Activated CD4-positive, alpha-beta T cell treated with anti-CD3 and anti-CD28 coated beads, Interleukin-2, Interleukin-6, amounts not matched to agents 100 ng/mL and 50 ng/mL, durations not matched to agents 16 hours and 8 hours (primary cell): Measurements from ENCODE around the gene FERMT3.

Experiments
- DNase-seq: peaks from one replicate; pipeline ENCODE4 v3.0.0-alpha.2; 2020

FERMT3 gene

GRCh38 chr11:64186492-64187165 is 19.9 kb upstream of the FERMT3 start:
- peak; percentile 61 for DNase-seq

- no peak for DNase-seq
These were observed 14.1 kb upstream of the FERMT3 start for GRCh38 chr11:64192434-64192833.

- no peak for DNase-seq
These were observed 9.9 kb upstream of the FERMT3 start for GRCh38 chr11:64196626-64197025.

GRCh38 chr11:64198511-64198910 is 8.0 kb upstream of the FERMT3 start:
- no peak for DNase-seq

- no peak for DNase-seq
These were observed 5.0 kb upstream of the FERMT3 start for GRCh38 chr11:64201543-64201942.

- DNase-seq: no peak
These were observed 3.5 kb upstream of the FERMT3 start for GRCh38 chr11:64202992-64203391.

GRCh38 chr11:64203421-64204079 is 3.0 kb upstream of the FERMT3 start:
- DNase-seq: no peak

- no peak for DNase-seq
These were observed 2.5 kb upstream of the FERMT3 start for GRCh38 chr11:64204080-64204440.

- peak; percentile 76 for DNase-seq
These were observed 2.0 kb upstream of the FERMT3 start for GRCh38 chr11:64204464-64204989.

- peak; percentile 90 for DNase-seq
These were observed 950 bp downstream of the FERMT3 start for GRCh38 chr11:64207256-64208085.

GRCh38 chr11:64208086-64208795 is 1.7 kb downstream of the FERMT3 start:
- no peak for DNase-seq

GRCh38 chr11:64208796-64209562 is 2.5 kb downstream of the FERMT3 start:
- DNase-seq: no peak

- DNase-seq: no peak
These were observed 3.0 kb downstream of the FERMT3 start for GRCh38 chr11:64209563-64209843.

GRCh38 chr11:64210301-64211020 is 3.9 kb downstream of the FERMT3 start:
- DNase-seq: no peak

GRCh38 chr11:64211181-64211872 is 4.8 kb downstream of the FERMT3 start:
- DNase-seq: no peak

- DNase-seq: no peak
These were observed 10.4 kb downstream of the FERMT3 start for GRCh38 chr11:64216879-64217278.

GRCh38 chr11:64218628-64219353 is 12.3 kb downstream of the FERMT3 start:
- DNase-seq: no peak

- no peak for DNase-seq
These were observed 12.8 kb downstream of the FERMT3 start for GRCh38 chr11:64219354-64219684.

- no peak for DNase-seq
These were observed 13.2 kb downstream of the FERMT3 start for GRCh38 chr11:64219755-64220154.

GRCh38 chr11:64220271-64220670 is 13.8 kb downstream of the FERMT3 start:
- no peak for DNase-seq

GRCh38 chr11:64220798-64221197 is 14.3 kb downstream of the FERMT3 start:
- no peak for DNase-seq
